ENCODE measurements around the gene CFAP68. TPM values are rescaled to one million over a fixed set of nuclear protein-coding genes. Genes with fewer than 3 reads are reported as not detected.

CFAP68 gene
- total and polyA plus RNA-seq, 2 of the 8 experiments (the other 6 are each of a cell fraction or from before 2014, with no cell fraction given) = 21.4 to 43.1 TPM

- Histone ChIP-seq H3K36me3 (ENCODE audit: control insufficient read depth in 2 of 4, insufficient read depth in 4 of 4, low read length in 3 of 4) (no peaks in the 10 kb centered on the region), H3K14ac (ENCODE audit: insufficient read length) (no peak overlapping the region), H4K20me1 (replicated peaks in 1 of 2; ENCODE audit: control insufficient read depth in 1 of 2, insufficient read depth in 2 of 2, low read length in 2 of 2) (no peaks in the 10 kb centered on the region), H2BK120ac (replicated peaks; ENCODE audit: low read depth, low read length) (no peak overlapping the region), H3K79me1 (ENCODE audit: low read depth, low read length) (no peaks in the 10 kb centered on the region), H3K56ac (replicated peaks; ENCODE audit: insufficient read length, low read depth, low read length) (no peak overlapping the region), H3K27ac (ENCODE audit: low read depth, low read length) (no peak overlapping the region), H3K4me1 (replicated peaks in 1 of 4; ENCODE audit: control insufficient read depth in 3 of 4, insufficient read depth in 4 of 4, low read length in 3 of 4) (peaks cover 0 to 9% (median 5%) of the 10 kb centered on the region in 4 experiments; a peak in 6 of 7 replicates), H2BK5ac (ENCODE audit: low read depth, low read length) (no peak overlapping the region), H3K18ac (ENCODE audit: extremely low read depth, low read length) (no peak overlapping the region), H4K8ac (ENCODE audit: extremely low read depth, insufficient read depth, low read length) (no peak overlapping the region), H3K9me3 (ENCODE audit: insufficient read depth in 2 of 2, low read depth in 1 of 2, low read length in 1 of 2) (no peaks in the 10 kb centered on the region), H4K91ac (replicated peaks; ENCODE audit: insufficient read length, low read length) (no peak overlapping the region), H3K27me3 (replicated peaks in 1 of 4; ENCODE audit: control insufficient read depth in 3 of 4, extremely low read depth in 1 of 4, insufficient read depth in 3 of 4, low read length in 3 of 4) (no peaks in the 10 kb centered on the region), H3K9ac (replicated peaks in 1 of 4; ENCODE audit: extremely low read depth in 1 of 4, low read depth in 3 of 4, low read length in 3 of 4) (no peak overlapping the region), H2AK5ac (ENCODE audit: low read depth, low read length) (no peak overlapping the region), H2AFZ (ENCODE audit: low read length) (no peak overlapping the region), H3K23me2 (ENCODE audit: low read depth, low read length) (peaks cover 7% of the 10 kb centered on the region; the same call in 1 of the 2 replicates), H2BK15ac (ENCODE audit: low read length) (no peak overlapping the region), H3K79me2 (ENCODE audit: control insufficient read depth in 1 of 2, insufficient read depth in 2 of 2, low read length in 2 of 2) (no peaks in the 10 kb centered on the region), H2BK12ac (ENCODE audit: low read depth, low read length) (no peak overlapping the region), H3K4me2 (ENCODE audit: insufficient read depth in 1 of 2, low read depth in 2 of 2, low read length in 2 of 2) (no peak overlapping the region), H3K4ac (replicated peaks; ENCODE audit: insufficient read length, low read depth, low read length) (no peak overlapping the region), H3K4me3 (ENCODE audit: extremely low read depth in 1 of 4, insufficient read depth in 2 of 4, low read depth in 3 of 4, low read length in 4 of 4) (no peak overlapping the region), H4K5ac (ENCODE audit: insufficient read length, low read depth, low read length) (no peak overlapping the region), H2BK20ac (ENCODE audit: low read length) (no peak overlapping the region), H3K23ac (ENCODE audit: insufficient read length) (no peak overlapping the region)
- POLR2A ChIA-PET (ENCODE audit: partially characterized antibody) = interaction anchor here (1.0 kb wide), 1 partner anchor 10 kb away, joined by 3 read pairs; no protein-coding TSS in a partner anchor
- DNase-seq (ENCODE audit: low read depth in 1 of 2, low spot score in 2 of 2) = no peak
- 91% methylated on average over 2 of the region's 2 CpGs; no CpG with 5 or more reads in 1 of the 2 experiments for WGBS, 2 experiments (ENCODE audit: extremely low coverage in 1 of 2, insufficient coverage in 1 of 2, insufficient read length in 1 of 2, insufficient replicate concordance in 2 of 2, low coverage in 1 of 2, low lambda C conversion rate in 2 of 2, missing lambda C conversion rate in 1 of 2)
- CTCF ChIA-PET (ENCODE audit: partially characterized antibody) = interaction anchor here (0.6 to 25.5 kb wide), 10 partner anchors 10 to 87 kb away, joined by 3 to 565 read pairs (median 6); no protein-coding TSS in a partner anchor
- no peak for FAIRE-seq
- TF ChIP-seq RBBP5 (IDR thresholded peaks at IDR 0.05; ENCODE audit: borderline replicate concordance, low read depth, low read length) = no peak
- no peak for TF ChIP-seq ASH2L (IDR thresholded peaks at IDR 0.05; ENCODE audit: low read length)
- no peak for TF ChIP-seq MAFK (IDR thresholded peaks at IDR 0.05; ENCODE audit: low read depth, low read length)
- TF ChIP-seq TCF12 (IDR thresholded peaks at IDR 0.05; ENCODE audit: low read depth, low read length) = no peak
- no peak for TF ChIP-seq CREB1 (IDR thresholded peaks at IDR 0.05)
- no peak for TF ChIP-seq KDM4A (IDR thresholded peaks at IDR 0.05; ENCODE audit: low read depth, low read length, severe bottlenecking)
- no peak for TF ChIP-seq CHD2 (IDR thresholded peaks at IDR 0.05; ENCODE audit: low read length)
- TF ChIP-seq NANOG (IDR thresholded peaks at IDR 0.05; ENCODE audit: insufficient read depth, low read depth, low read length, poor library complexity, severe bottlenecking) = no peak
- no peak for TF ChIP-seq TAF7 (optimal IDR thresholded peaks at IDR 0.05; ENCODE audit: borderline replicate concordance, low read depth, low read length)
- TF ChIP-seq JUND (IDR thresholded peaks at IDR 0.05; ENCODE audit: low read length) = no peak
- TF ChIP-seq, protein P1, sequence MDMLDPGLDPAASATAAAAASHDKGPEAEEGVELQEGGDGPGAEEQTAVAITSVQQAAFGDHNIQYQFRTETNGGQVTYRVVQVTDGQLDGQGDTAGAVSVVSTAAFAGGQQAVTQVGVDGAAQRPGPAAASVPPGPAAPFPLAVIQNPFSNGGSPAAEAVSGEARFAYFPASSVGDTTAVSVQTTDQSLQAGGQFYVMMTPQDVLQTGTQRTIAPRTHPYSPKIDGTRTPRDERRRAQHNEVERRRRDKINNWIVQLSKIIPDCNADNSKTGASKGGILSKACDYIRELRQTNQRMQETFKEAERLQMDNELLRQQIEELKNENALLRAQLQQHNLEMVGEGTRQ (IDR thresholded peaks at IDR 0.05; ENCODE audit: low read length) = no peak
Observed at GRCh38 chr11:111932611-111932950, 53.2 kb downstream of the CFAP68 start.
